Tibial artery (tissue), 4 donors: Measurements from ENCODE around the gene ISY1.
"Not testable (repeated sequence)": the region's sequence is repeated elsewhere in the genome, so short reads cannot be mapped to it uniquely, and the experiment has no call there.

Experiments
- DNase-seq, 2 donors: peaks; one replicate each; pipeline ENCODE4 v3.0.0-alpha.2; 2019
- H3K27ac ChIP-seq, 2 donors: fragments of 200-600 bp; sonication (generic) in 1 of 2; 1 replicate in 1 of 2; 2 replicates in 1 of 2; pipeline ENCODE4 v1.5.1; 2018 to 2019; ENCODE audit warnings: mild to moderate bottlenecking in 1 of 2
- H3K27me3 ChIP-seq, 2 donors: fragments of 200-600 bp; sonication (generic) in 1 of 2; one replicate each; pipeline versions ENCODE4 v1.5.1 to v1.6.0; 2016 to 2019
- H3K36me3 ChIP-seq, 3 donors: fragments of 200-600 bp; sonication (generic) in 2 of 3; one replicate each; pipeline ENCODE4 v1.5.1; 2016 to 2019; ENCODE audit warnings: mild to moderate bottlenecking in 2 of 3
- H3K4me1 ChIP-seq, 4 donors: fragments of 200-600 bp; sonication (generic) in 2 of 4; 1 replicate in 3 of 4; 2 replicates in 1 of 4; pipeline ENCODE4 v1.5.1; 2016 to 2019
- H3K4me3 ChIP-seq, 2 donors: fragments of 200-600 bp; sonication (generic) in 1 of 2; 1 replicate in 1 of 2; 2 replicates in 1 of 2; pipeline ENCODE4 v1.5.1; 2018 to 2019; ENCODE audit warnings: mild to moderate bottlenecking in 2 of 2
- H3K9me3 ChIP-seq, 3 donors: fragments of 200-600 bp; sonication (generic) in 1 of 3; one replicate each; pipeline ENCODE4 v1.5.1; 2016 to 2019
- CTCF ChIP-seq, 2 experiments: fragments of 200-600 bp in 1 of 2; fragments of 450-650 bp in 1 of 2; IDR thresholded peaks; one replicate each; pipeline ENCODE4 v1.5.1; 2017 to 2019; ENCODE audit warnings: antibody characterized with exemption in 2 of 2, mild to moderate bottlenecking in 1 of 2, moderate library complexity in 1 of 2
- intact Hi-C: fragments of 100-400 bp; cut with DNase I; formaldehyde crosslinking; loops from one replicate; pipeline ENCODE4 v1.15.0; 2023; ENCODE audit warnings: low total_unique reads

The ISY1 gene

GRCh38 chr3:129176051-129176450, 15.2 kb upstream of the ISY1 start:
- Histone ChIP-seq H3K4me1 (peaks cover 0 to 100% (median 79%) of the 10 kb centered on the region in 4 donors), H3K36me3 (peaks cover 19 to 33% (median 22%) of the 10 kb centered on the region in 3 donors), H3K4me3 (no peak overlapping the region), H3K9me3 (no peaks in the 10 kb centered on the region), H3K27ac (no peak overlapping the region), H3K27me3 (no peaks in the 10 kb centered on the region)
- no peak for DNase-seq
- TF ChIP-seq CTCF (IDR thresholded peaks at IDR 0.05), result no peak
- intact Hi-C loops, result no loop called here

GRCh38 chr3:129173725-129174124, 12.9 kb upstream of the ISY1 start:
- Histone ChIP-seq H3K4me3 (peak overlapping the region in 1 of 2 donors; percentile 1), H3K9me3 (no peaks in the 10 kb centered on the region), H3K27ac (peak overlapping the region; percentile 6 to 10), H3K36me3 (peaks cover 35 to 47% (median 36%) of the 10 kb centered on the region in 3 donors), H3K27me3 (no peaks in the 10 kb centered on the region), H3K4me1 (peaks cover 0 to 81% (median 65%) of the 10 kb centered on the region in 4 donors)
- DNase-seq, result no peak
- intact Hi-C loops, result no loop called here
- no peak for TF ChIP-seq CTCF (IDR thresholded peaks at IDR 0.05)

DNA sequence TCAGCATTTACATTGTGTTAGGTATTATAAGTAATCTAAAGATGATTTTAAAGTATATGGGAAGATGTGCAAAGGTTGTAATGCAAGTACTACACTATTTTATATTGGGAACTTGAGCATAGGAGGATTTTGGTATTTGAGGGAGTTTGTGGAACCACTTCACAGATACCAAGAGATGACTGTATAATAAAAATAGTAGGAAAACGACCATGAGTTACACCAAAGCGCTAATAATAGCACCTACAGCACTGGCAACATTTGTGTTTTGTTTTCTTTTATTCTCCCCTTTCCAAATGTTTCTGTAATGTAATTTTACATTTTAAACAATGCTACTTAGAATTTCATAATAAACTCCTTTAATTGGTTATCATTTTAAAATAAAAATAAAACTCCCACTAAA, 12.3 kb upstream of the ISY1 start:
- H3K4me3 ChIP-seq, result peak overlapping the region in 1 of 2 donors; percentile 1
- TF ChIP-seq CTCF (IDR thresholded peaks at IDR 0.05), result no peak
- intact Hi-C loops, result no loop called here
- H3K9me3 ChIP-seq, result no peaks in the 10 kb centered on the region
- no peak for DNase-seq
- H3K36me3 ChIP-seq, result peaks cover 35 to 47% (median 36%) of the 10 kb centered on the region in 3 donors
- no peaks in the 10 kb centered on the region for H3K27me3 ChIP-seq
- H3K4me1 ChIP-seq, result peaks cover 0 to 76% (median 60%) of the 10 kb centered on the region in 4 donors
- H3K27ac ChIP-seq, result peak overlapping the region; percentile 6 to 10

DNA sequence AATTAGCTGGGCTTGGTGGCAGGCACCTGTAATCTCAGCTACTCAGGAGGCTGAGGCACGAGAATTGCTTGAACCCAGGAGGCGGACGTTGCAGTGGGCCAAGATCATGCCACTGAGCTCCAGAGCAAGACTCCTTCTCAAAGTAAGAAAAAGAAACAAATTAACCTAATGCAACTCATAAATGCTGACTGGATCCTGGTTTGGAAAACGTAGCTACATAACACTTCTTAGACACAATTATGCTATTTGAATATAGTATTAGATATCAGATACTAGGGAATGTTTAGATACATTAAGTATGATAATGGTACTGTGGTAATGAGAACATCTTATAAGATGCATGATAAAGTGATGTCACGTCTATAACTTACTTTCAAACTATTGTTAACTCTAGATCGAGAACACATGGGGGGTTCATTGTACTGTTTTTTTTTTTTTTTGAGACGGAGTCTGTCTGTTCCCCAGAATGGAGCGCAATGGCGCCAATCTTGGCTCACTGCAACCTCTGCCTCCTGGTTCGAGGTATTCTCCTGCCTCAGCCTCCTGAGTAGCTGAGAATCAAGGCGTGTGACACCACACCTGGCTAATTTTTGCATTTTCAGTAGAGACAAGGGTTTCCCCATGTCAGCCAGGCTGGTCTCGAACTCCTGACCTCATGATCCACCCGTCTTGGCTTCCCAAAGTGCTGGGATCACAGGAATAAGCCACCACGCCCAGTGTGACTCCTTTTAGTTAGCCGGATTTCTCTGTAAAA, 5.9 kb upstream of the ISY1 start:
- H3K4me1 ChIP-seq, result peaks cover 0 to 23% (median 19%) of the 10 kb centered on the region in 4 donors
- no peaks in the 10 kb centered on the region for H3K27me3 ChIP-seq
- DNase-seq, result no peak
- peaks cover 63 to 73% (median 66%) of the 10 kb centered on the region in 3 donors for H3K36me3 ChIP-seq
- intact Hi-C loops, result no loop called here
- no peak for TF ChIP-seq CTCF (IDR thresholded peaks at IDR 0.05)
- no peaks in the 10 kb centered on the region for H3K9me3 ChIP-seq
- no peak overlapping the region for H3K27ac ChIP-seq
- no peak overlapping the region for H3K4me3 ChIP-seq

- H3K27me3 ChIP-seq, H3K4me3 ChIP-seq, intact Hi-C loops, H3K27ac ChIP-seq, H3K9me3 ChIP-seq, DNase-seq: not testable (repeated sequence)
- Histone ChIP-seq H3K4me1 (peaks cover 0 to 15% (median 13%) of the 10 kb centered on the region in 4 donors), H3K36me3 (peaks cover 51 to 61% (median 55%) of the 10 kb centered on the region in 3 donors)
Observed at GRCh38 chr3:129165594-129165993, 4.7 kb upstream of the ISY1 start.

GRCh38 chr3:129164500-129164899, 3.6 kb upstream of the ISY1 start:
- no peak overlapping the region for H3K27ac ChIP-seq
- no peak for TF ChIP-seq CTCF (IDR thresholded peaks at IDR 0.05)
- no peak overlapping the region for H3K4me3 ChIP-seq
- no peaks in the 10 kb centered on the region for H3K27me3 ChIP-seq
- intact Hi-C loops, result no loop called here
- H3K36me3 ChIP-seq, result peaks cover 40 to 50% (median 44%) of the 10 kb centered on the region in 3 donors
- peaks cover 0 to 21% (median 17%) of the 10 kb centered on the region in 4 donors for H3K4me1 ChIP-seq
- H3K9me3 ChIP-seq, result no peaks in the 10 kb centered on the region
- no peak for DNase-seq
